GM23338 (cell line): Measurements from ENCODE around the gene FUT3.

Experiments
- CREB1 ChIP-seq: fragments of 250-450 bp; sonication (Bioruptor Pico); IDR thresholded peaks from 2 replicates; pipeline ENCODE4 v1.5.0; 2020; ENCODE audit warnings: low read depth, mild to moderate bottlenecking, moderate library complexity
- CTCF ChIP-seq, 2 experiments: fragments of 200-600 bp in 1 of 2; sonication (generic) in 1 of 2; conservative IDR thresholded peaks; 2 replicates each; pipeline versions ENCODE4 v1.5.1 to v1.6.1; 2016 to 2017; ENCODE audit warnings: antibody characterized with exemption in 2 of 2, low read depth in 2 of 2, mild to moderate bottlenecking in 2 of 2, moderate library complexity in 1 of 2
- EZH2 ChIP-seq: fragments of 200-600 bp; sonication (generic); IDR thresholded peaks from one replicate; pipeline ENCODE4 v1.8.0; 2017; ENCODE audit warnings: antibody characterized with exemption, mild to moderate bottlenecking, low read depth; ENCODE audit not compliant: unreplicated experiment
- EZH2phosphoT487 ChIP-seq: fragments of 200-600 bp; sonication (generic); IDR thresholded peaks from one replicate; pipeline ENCODE4 v1.8.1; 2018; ENCODE audit warnings: antibody characterized with exemption; ENCODE audit not compliant: unreplicated experiment
- POLR2AphosphoS5 ChIP-seq: IDR thresholded peaks from 2 replicates; pipeline ENCODE4 v1.6.1; 2016; ENCODE audit warnings: antibody characterized with exemption, low read depth
- REST ChIP-seq: IDR thresholded peaks from one replicate; pipeline ENCODE4 v1.6.1; 2018; ENCODE audit warnings: antibody characterized with exemption; ENCODE audit not compliant: unreplicated experiment
- STAT1 ChIP-seq: IDR thresholded peaks from one replicate; pipeline ENCODE4 v1.6.1; 2016; ENCODE audit warnings: antibody characterized with exemption; ENCODE audit not compliant: unreplicated experiment
- ZNF114 ChIP-seq: fragments of 250-450 bp; sonication (Bioruptor Pico); IDR thresholded peaks from 2 replicates; pipeline ENCODE4 v1.5.0; 2020; ENCODE audit warnings: mild to moderate bottlenecking, moderate library complexity
- ZNF331 ChIP-seq: fragments of 250-450 bp; sonication (Bioruptor Pico); IDR thresholded peaks from 2 replicates; pipeline ENCODE4 v1.5.0; 2020; ENCODE audit warnings: low read depth, mild to moderate bottlenecking, moderate library complexity

DNA sequence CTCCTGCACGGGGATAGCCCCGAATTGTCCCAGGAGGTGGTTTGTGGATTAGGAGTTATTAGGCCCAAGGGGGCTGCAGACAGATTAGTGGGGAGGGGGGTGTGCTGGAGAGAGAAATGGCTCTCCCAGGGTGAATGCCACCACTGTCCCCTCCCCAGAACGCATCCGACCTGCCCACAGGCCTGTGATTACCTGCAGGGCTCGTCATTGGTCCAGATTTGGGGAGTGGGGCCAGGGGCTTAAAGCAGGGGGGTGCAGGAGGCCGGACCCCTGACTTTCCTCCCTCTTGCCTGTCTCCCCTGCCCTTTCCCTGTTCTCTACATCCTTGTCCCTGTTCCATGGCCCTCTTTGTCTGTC lies 45.1 kb downstream of the FUT3 start:
- TF ChIP-seq CTCF (conservative IDR thresholded peaks at IDR 0.05; ENCODE audit: low read depth in 2 of 2): peak in 1 of 2 experiments; percentile 5; a peak in 1 of 4 replicates
- TF ChIP-seq EZH2: no peak
- no peak for TF ChIP-seq POLR2AphosphoS5
- no peak for TF ChIP-seq REST
- TF ChIP-seq ZNF331: no peak
- no peak for TF ChIP-seq STAT1
- no peak for TF ChIP-seq EZH2phosphoT487
- no peak for TF ChIP-seq ZNF114 (CRISPR knock-in tag)
- no peak for TF ChIP-seq CREB1 (CRISPR knock-in tag)
